ENCODE results near the gene RTN4IP1. TPM values are rescaled to one million over a fixed set of nuclear protein-coding genes. Genes with fewer than 3 reads are reported as not detected.
A peak's percentile ranks its signal among the peaks of the same experiment; 100 is the strongest.
"Not testable (repeated sequence)": the region's sequence is repeated elsewhere in the genome, so short reads cannot be mapped to it uniquely, and the experiment has no call there.

Gene RTN4IP1
- total RNA-seq, 8 experiments from 2014 or later: 6.6 to 11.4 (median 8.3) TPM

- in situ Hi-C loops (cut with MboI; ENCODE audit: low pct_unique_long_range_greater_than_20kb in 2 of 9, low sequenced_read_pairs in 9 of 9, unreplicated experiment in 9 of 9): loop anchor here in 4 of 9 experiments (10.0 to 25.0 kb wide), 4 partner anchors 110 to 227 kb away; partner anchors contain the start of gene ATG5 (in 3 of the 4)
- Histone ChIP-seq H3K27ac (no peak overlapping the region), H3K4me3 (no peak overlapping the region), H3K4me1 (replicated peaks in 1 of 2) (no peaks in the 10 kb centered on the region)
- ATAC-seq (replicated peaks in 6 of 8): no peak
- WGBS, 10 experiments: 70 to 92% (median 79%) methylated on average over 2 to 3 of the region's 4 CpGs; no CpG with 5 or more reads in 3 of the 10 experiments
These were observed 64.8 kb downstream of the RTN4IP1 start for GRCh38 chr6:106564476-106564875.

- ATAC-seq (replicated peaks in 6 of 8): no peak
- 0 to 100% (median 80%) methylated on average over 1 to 2 of the region's 2 CpGs; no CpG with 5 or more reads in 1 of the 10 experiments for WGBS, 10 experiments
- Histone ChIP-seq H3K4me3 (no peak overlapping the region), H3K27ac (no peak overlapping the region), H3K4me1 (replicated peaks in 1 of 2) (no peaks in the 10 kb centered on the region)
- in situ Hi-C loops (cut with MboI; ENCODE audit: low pct_unique_long_range_greater_than_20kb in 2 of 9, low sequenced_read_pairs in 9 of 9, unreplicated experiment in 9 of 9): loop anchor here in 4 of 9 experiments (10.0 to 25.0 kb wide), 4 partner anchors 109 to 226 kb away; partner anchors contain the start of gene ATG5 (in 3 of the 4)
These were observed 65.7 kb downstream of the RTN4IP1 start for GRCh38 chr6:106563614-106564013.

- no peak overlapping the region for H3K27ac ChIP-seq
- ATAC-seq (replicated peaks in 6 of 8): no peak
- in situ Hi-C loops (cut with MboI; ENCODE audit: low pct_unique_long_range_greater_than_20kb in 2 of 9, low sequenced_read_pairs in 9 of 9, unreplicated experiment in 9 of 9): loop anchor here in 4 of 9 experiments (10.0 to 25.0 kb wide), 4 partner anchors 107 to 225 kb away; partner anchors contain the start of gene ATG5 (in 3 of the 4)
- 26 to 100% (median 78%) methylated on average over 1 to 6 of the region's 6 CpGs for WGBS, 10 experiments
- no peak overlapping the region for H3K4me3 ChIP-seq
- H3K4me1 ChIP-seq (replicated peaks in 1 of 2): no peaks in the 10 kb centered on the region
These were observed 67.5 kb downstream of the RTN4IP1 start for GRCh38 chr6:106561686-106562405.

GRCh38 chr6:106560996-106561685 is 68.2 kb downstream of the RTN4IP1 start:
- peak in 3 of 8 experiments; percentile 36 to 81 (median 63) for ATAC-seq (replicated peaks in 6 of 8)
- Histone ChIP-seq H3K27ac (no peak overlapping the region), H3K4me1 (replicated peaks in 1 of 2) (no peaks in the 10 kb centered on the region), H3K4me3 (no peak overlapping the region)
- in situ Hi-C loops (cut with MboI; ENCODE audit: low pct_unique_long_range_greater_than_20kb in 2 of 9, low sequenced_read_pairs in 9 of 9, unreplicated experiment in 9 of 9): loop anchor here in 4 of 9 experiments (10.0 to 25.0 kb wide), 4 partner anchors 106 to 224 kb away; partner anchors contain the start of gene ATG5 (in 3 of the 4)
- WGBS, 10 experiments: 25 to 89% (median 64%) methylated on average over 2 to 7 of the region's 7 CpGs; no CpG with 5 or more reads in 2 of the 10 experiments

- in situ Hi-C loops (cut with MboI; ENCODE audit: low pct_unique_long_range_greater_than_20kb in 2 of 9, low sequenced_read_pairs in 9 of 9, unreplicated experiment in 9 of 9): loop anchor here in 4 of 9 experiments (10.0 to 25.0 kb wide), 4 partner anchors 105 to 222 kb away; partner anchors contain the start of gene ATG5 (in 3 of the 4)
- ATAC-seq (replicated peaks in 6 of 8); H3K27ac ChIP-seq; H3K4me1 ChIP-seq (replicated peaks in 1 of 2); H3K4me3 ChIP-seq: not testable (repeated sequence)
- 82 to 100% (median 87%) methylated on average over 1 to 3 of the region's 5 CpGs; no CpG with 5 or more reads in 2 of the 10 experiments for WGBS, 10 experiments
These were observed 69.6 kb downstream of the RTN4IP1 start for GRCh38 chr6:106559659-106560058.

GRCh38 chr6:106558364-106558763 is 70.9 kb downstream of the RTN4IP1 start:
- no peaks in the 10 kb centered on the region for H3K4me1 ChIP-seq (replicated peaks in 1 of 2)
- no peak overlapping the region for H3K4me3 ChIP-seq
- no peak overlapping the region for H3K27ac ChIP-seq
- ATAC-seq (replicated peaks in 6 of 8): no peak
- in situ Hi-C loops (cut with MboI; ENCODE audit: low pct_unique_long_range_greater_than_20kb in 2 of 9, low sequenced_read_pairs in 9 of 9, unreplicated experiment in 9 of 9): loop anchor here in 4 of 9 experiments (25.0 kb wide), 2 partner anchors 121 to 221 kb away; partner anchors contain the start of gene ATG5 (in 3 of the 4)
- WGBS, 10 experiments: 60 to 100% (median 97%) methylated on average over 1 to 4 of the region's 4 CpGs; no CpG with 5 or more reads in 3 of the 10 experiments

GRCh38 chr6:106557837-106558236 is 71.5 kb downstream of the RTN4IP1 start:
- in situ Hi-C loops (cut with MboI; ENCODE audit: low pct_unique_long_range_greater_than_20kb in 2 of 9, low sequenced_read_pairs in 9 of 9, unreplicated experiment in 9 of 9): loop anchor here in 4 of 9 experiments (25.0 kb wide), 2 partner anchors 121 to 221 kb away; partner anchors contain the start of gene ATG5 (in 3 of the 4)
- 0 to 100% (median 77%) methylated on average over 1 to 2 of the region's 2 CpGs; no CpG with 5 or more reads in 1 of the 10 experiments for WGBS, 10 experiments
- no peak for ATAC-seq (replicated peaks in 6 of 8)
- Histone ChIP-seq H3K27ac (no peak overlapping the region), H3K4me1 (replicated peaks in 1 of 2) (no peaks in the 10 kb centered on the region), H3K4me3 (no peak overlapping the region)

GRCh38 chr6:106556368-106556960 is 72.8 kb downstream of the RTN4IP1 start:
- Histone ChIP-seq H3K4me1 (replicated peaks in 1 of 2) (no peaks in the 10 kb centered on the region), H3K4me3 (no peak overlapping the region), H3K27ac (no peak overlapping the region)
- in situ Hi-C loops (cut with MboI; ENCODE audit: low pct_unique_long_range_greater_than_20kb in 2 of 9, low sequenced_read_pairs in 9 of 9, unreplicated experiment in 9 of 9): loop anchor here in 4 of 9 experiments (25.0 kb wide), 2 partner anchors 119 to 219 kb away; partner anchors contain the start of gene ATG5 (in 3 of the 4)
- WGBS, 10 experiments: 50 to 100% (median 68%) methylated on average over 1 to 3 of the region's 3 CpGs; no CpG with 5 or more reads in 1 of the 10 experiments
- ATAC-seq (replicated peaks in 6 of 8): peak in 1 of 8 experiments; percentile 34

- Histone ChIP-seq H3K4me3 (no peak overlapping the region), H3K27ac (no peak overlapping the region), H3K4me1 (replicated peaks in 1 of 2) (no peaks in the 10 kb centered on the region)
- 50 to 100% (median 77%) methylated on average over 1 to 5 of the region's 5 CpGs; no CpG with 5 or more reads in 1 of the 10 experiments for WGBS, 10 experiments
- in situ Hi-C loops (cut with MboI; ENCODE audit: low pct_unique_long_range_greater_than_20kb in 2 of 9, low sequenced_read_pairs in 9 of 9, unreplicated experiment in 9 of 9): loop anchor here in 4 of 9 experiments (25.0 kb wide), 2 partner anchors 118 to 218 kb away; partner anchors contain the start of gene ATG5 (in 3 of the 4)
- ATAC-seq (replicated peaks in 6 of 8): no peak
These were observed 73.5 kb downstream of the RTN4IP1 start for GRCh38 chr6:106555767-106556166.

GRCh38 chr6:106553440-106553839 is 75.9 kb downstream of the RTN4IP1 start:
- H3K4me1 ChIP-seq (replicated peaks in 1 of 2): no peaks in the 10 kb centered on the region
- WGBS, 10 experiments: 92 to 100% (median 100%) methylated on average over 1 to 5 of the region's 5 CpGs; no CpG with 5 or more reads in 3 of the 10 experiments
- no peak overlapping the region for H3K27ac ChIP-seq
- no peak overlapping the region for H3K4me3 ChIP-seq
- ATAC-seq (replicated peaks in 6 of 8): no peak
- in situ Hi-C loops (cut with MboI; ENCODE audit: low pct_unique_long_range_greater_than_20kb in 2 of 9, low sequenced_read_pairs in 9 of 9, unreplicated experiment in 9 of 9): loop anchor here in 4 of 9 experiments (25.0 kb wide), 2 partner anchors 116 to 216 kb away; partner anchors contain the start of gene ATG5 (in 3 of the 4)

- no peak overlapping the region for H3K27ac ChIP-seq
- in situ Hi-C loops (cut with MboI; ENCODE audit: low pct_unique_long_range_greater_than_20kb in 2 of 9, low sequenced_read_pairs in 9 of 9, unreplicated experiment in 9 of 9): loop anchor here in 4 of 9 experiments (25.0 kb wide), 2 partner anchors 114 to 214 kb away; partner anchors contain the start of gene ATG5 (in 3 of the 4)
- no peak overlapping the region for H3K4me3 ChIP-seq
- WGBS, 10 experiments: 63 to 100% (median 92%) methylated on average over 1 to 3 of the region's 3 CpGs; no CpG with 5 or more reads in 2 of the 10 experiments
- no peak for ATAC-seq (replicated peaks in 6 of 8)
- H3K4me1 ChIP-seq (replicated peaks in 1 of 2): no peaks in the 10 kb centered on the region
These were observed 78.1 kb downstream of the RTN4IP1 start for GRCh38 chr6:106551155-106551554.

GRCh38 chr6:106549521-106549920 is 79.8 kb downstream of the RTN4IP1 start:
- no peak for ATAC-seq (replicated peaks in 6 of 8)
- H3K27ac ChIP-seq: no peak overlapping the region
- WGBS, 10 experiments: 57 to 100% (median 100%) methylated on average over 1 of the region's 1 CpG; no CpG with 5 or more reads in 4 of the 10 experiments
- in situ Hi-C loops (cut with MboI; ENCODE audit: low pct_unique_long_range_greater_than_20kb in 2 of 9, low sequenced_read_pairs in 9 of 9, unreplicated experiment in 9 of 9): no loop called here
- H3K4me3 ChIP-seq: no peak overlapping the region
- H3K4me1 ChIP-seq (replicated peaks in 1 of 2): no peaks in the 10 kb centered on the region
